Stimulated activated naive B cell treated with anti-CD40 and anti-IgM and Interleukin-4, amounts not matched to agents 10 μg/mL and 1 μg/mL and 100 μg/mL, for 72 hours (primary cell): Measurements from ENCODE around the gene SPATA21.

Experiments used
- ATAC-seq, 2 donors: fragments of 150-1000 bp; cut with Tn5 transposase; replicated peaks; 2 replicates each; pipeline ENCODE4 v1.10.0; 2021; ENCODE audit warnings: moderate library complexity in 1 of 2
- DNase-seq: peaks from one replicate; pipeline ENCODE4 v3.0.0; 2021
- H3K27ac Mint-ChIP-seq: one replicate; pipeline ENCODE4 v1.8.0; 2022; ENCODE audit warnings: mild to moderate bottlenecking, mixed read lengths
- H3K27me3 Mint-ChIP-seq, 2 donors: one replicate each; pipeline ENCODE4 v1.8.0; 2022; ENCODE audit warnings: mixed read lengths in 2 of 2
- H3K36me3 Mint-ChIP-seq, 2 donors: one replicate each; pipeline ENCODE4 v1.8.0; 2022; ENCODE audit warnings: mixed read lengths in 2 of 2, mild to moderate bottlenecking in 1 of 2
- H3K4me1 Mint-ChIP-seq, 2 donors: one replicate each; pipeline ENCODE4 v1.8.0; 2022; ENCODE audit warnings: mixed read lengths in 2 of 2, mild to moderate bottlenecking in 1 of 2
- H3K4me3 Mint-ChIP-seq, 2 donors: one replicate each; pipeline ENCODE4 v1.8.0; 2022; ENCODE audit warnings: mild to moderate bottlenecking in 2 of 2, mixed read lengths in 2 of 2, moderate library complexity in 1 of 2
- H3K9me3 Mint-ChIP-seq, 2 donors: one replicate each; pipeline ENCODE4 v1.8.0; 2022; ENCODE audit warnings: mixed read lengths in 2 of 2, mild to moderate bottlenecking in 1 of 2

Gene SPATA21

GRCh38 chr1:16422041-16422440 is 15.2 kb downstream of the SPATA21 start:
- Mint-ChIP-seq H3K9me3 (no peaks in the 10 kb centered on the region), H3K27me3 (peaks cover 0 to 20% of the 10 kb centered on the region in 2 donors), H3K4me1 (peaks cover 19 to 25% of the 10 kb centered on the region in 2 donors), H3K4me3 (no peak overlapping the region), H3K27ac (no peak overlapping the region), H3K36me3 (no peaks in the 10 kb centered on the region)
- DNase-seq = no peak
- ATAC-seq = no peak

DNA sequence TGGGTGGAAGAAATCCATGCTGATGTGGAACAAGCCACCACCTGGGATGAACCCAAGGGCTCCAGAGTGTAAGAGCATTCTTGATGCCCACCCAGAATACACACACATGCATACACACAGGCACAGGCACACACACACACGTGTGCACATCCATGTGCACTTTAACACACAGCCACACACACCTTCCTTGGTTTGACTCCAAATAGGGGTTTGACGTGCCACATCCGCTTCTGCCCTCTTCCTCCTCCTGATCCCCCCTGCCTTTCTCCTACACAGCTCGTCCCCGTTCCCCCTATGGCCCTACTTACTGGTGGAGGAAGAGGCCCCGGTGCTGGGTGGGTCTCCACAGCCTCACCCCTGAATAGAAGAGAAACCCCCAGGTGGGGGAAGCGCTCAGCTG is 16.0 kb downstream of the SPATA21 start:
- DNase-seq = no peak
- ATAC-seq = peak in 1 of 2 donors; percentile 6
- peaks cover 19 to 25% of the 10 kb centered on the region in 2 donors for H3K4me1 Mint-ChIP-seq
- no peaks in the 10 kb centered on the region for H3K9me3 Mint-ChIP-seq
- no peak overlapping the region for H3K4me3 Mint-ChIP-seq
- no peaks in the 10 kb centered on the region for H3K36me3 Mint-ChIP-seq
- H3K27me3 Mint-ChIP-seq = peaks cover 0 to 20% of the 10 kb centered on the region in 2 donors
- H3K27ac Mint-ChIP-seq = peak overlapping the region; percentile 89

DNA sequence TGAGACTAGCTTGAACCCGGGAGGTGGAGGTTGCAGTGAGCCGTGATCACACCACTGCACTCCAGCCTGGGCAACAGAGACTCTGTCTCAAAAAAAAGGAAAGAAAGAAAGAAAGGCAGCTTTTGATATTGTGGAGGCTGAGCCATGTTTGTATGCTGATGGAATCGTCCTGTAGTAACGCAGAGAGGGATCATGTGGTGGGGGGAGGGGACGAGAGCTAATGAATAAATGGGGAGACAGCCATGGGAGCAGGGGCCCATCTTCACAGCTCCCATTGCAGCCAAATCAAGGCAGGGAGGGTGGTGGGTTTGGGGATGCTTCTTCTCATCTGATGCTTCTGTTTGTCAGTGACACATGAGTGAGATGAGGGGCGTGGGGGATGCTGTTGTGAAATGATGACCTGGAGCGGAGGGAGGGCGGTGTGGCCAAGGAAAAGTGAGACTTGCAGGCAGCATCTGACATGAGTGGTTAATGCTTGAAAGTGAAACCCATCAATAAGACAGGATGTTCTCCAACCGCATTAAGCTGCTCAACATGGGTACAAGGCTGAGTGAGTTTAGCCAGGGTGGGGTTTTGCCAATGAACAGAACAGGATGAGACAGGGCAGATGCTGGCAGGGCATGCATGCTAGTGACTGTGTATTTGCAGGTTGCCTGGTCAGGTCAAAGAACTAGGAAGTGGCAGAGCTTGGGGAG is 16.7 kb downstream of the SPATA21 start:
- peak overlapping the region in 1 of 2 donors; percentile 11 for H3K4me3 Mint-ChIP-seq
- peak; percentile 88 to 98 for ATAC-seq
- DNase-seq = peak; percentile 33
- no peaks in the 10 kb centered on the region for H3K36me3 Mint-ChIP-seq
- peak overlapping the region; percentile 89 for H3K27ac Mint-ChIP-seq
- H3K27me3 Mint-ChIP-seq = peaks cover 0 to 20% of the 10 kb centered on the region in 2 donors
- no peaks in the 10 kb centered on the region for H3K9me3 Mint-ChIP-seq
- peaks cover 19 to 25% of the 10 kb centered on the region in 2 donors for H3K4me1 Mint-ChIP-seq

DNA sequence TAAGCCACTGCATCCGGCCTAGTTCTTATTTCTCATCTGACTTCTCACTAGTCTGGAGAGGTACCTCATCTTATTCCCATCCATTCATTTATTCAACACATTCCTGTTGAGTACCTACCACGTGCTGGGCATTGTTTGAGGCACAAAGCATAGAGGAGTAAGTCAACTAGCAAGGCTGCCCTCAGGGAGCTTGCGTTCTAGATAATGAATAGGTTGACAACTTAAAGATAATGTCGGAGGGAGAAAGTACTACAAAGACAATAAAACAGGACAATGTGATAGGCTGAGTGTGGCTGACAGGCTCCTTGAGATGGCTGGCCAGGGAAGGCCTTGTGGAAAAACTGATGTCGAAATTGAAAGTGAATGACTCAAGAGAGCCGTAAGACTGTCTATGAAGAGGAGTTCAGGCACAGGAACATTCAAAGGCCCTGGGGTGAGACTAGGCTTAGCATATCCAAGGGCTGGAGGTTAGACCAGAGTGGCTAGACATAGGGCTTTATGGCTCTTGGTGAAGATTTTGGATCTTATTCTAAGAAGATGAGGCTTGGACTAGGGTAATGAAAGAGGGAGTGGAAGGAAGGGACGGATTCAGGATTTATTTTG is 18.3 kb downstream of the SPATA21 start:
- DNase-seq (no peak), ATAC-seq (no peak)
- no peak overlapping the region for H3K4me3 Mint-ChIP-seq
- no peaks in the 10 kb centered on the region for H3K9me3 Mint-ChIP-seq
- H3K27ac Mint-ChIP-seq = no peak overlapping the region
- H3K36me3 Mint-ChIP-seq = no peaks in the 10 kb centered on the region
- H3K27me3 Mint-ChIP-seq = peaks cover 0 to 20% of the 10 kb centered on the region in 2 donors
- peaks cover 19 to 25% of the 10 kb centered on the region in 2 donors for H3K4me1 Mint-ChIP-seq

DNA sequence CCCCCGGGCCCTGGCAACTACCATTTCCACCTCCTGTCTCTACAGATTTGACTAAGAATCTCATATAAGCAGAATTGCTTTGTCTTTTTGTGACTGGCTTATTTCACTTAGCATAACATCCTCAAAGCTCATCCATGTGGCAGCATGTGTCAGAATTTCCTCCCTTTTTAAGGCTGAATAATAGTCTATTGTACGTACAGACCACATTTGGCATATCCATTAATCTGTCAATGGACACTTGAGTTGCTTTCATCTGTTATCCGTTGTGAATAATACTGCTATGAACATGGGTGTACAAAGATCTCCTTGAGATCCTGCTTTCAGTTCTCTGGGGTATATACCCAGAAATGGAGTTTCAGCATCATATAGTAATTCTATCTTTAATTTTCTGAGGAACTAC is 24.0 kb downstream of the SPATA21 start:
- Mint-ChIP-seq H3K9me3 (no peaks in the 10 kb centered on the region), H3K27me3 (peaks cover 12 to 19% of the 10 kb centered on the region in 2 donors), H3K4me3 (no peak overlapping the region), H3K36me3 (no peaks in the 10 kb centered on the region), H3K27ac (peak overlapping the region; percentile 16), H3K4me1 (peaks cover 0 to 8% of the 10 kb centered on the region in 2 donors)
- no peak for DNase-seq
- no peak for ATAC-seq

- no peaks in the 10 kb centered on the region for H3K9me3 Mint-ChIP-seq
- H3K27me3 Mint-ChIP-seq = peaks cover 12 to 14% of the 10 kb centered on the region in 2 donors
- no peak overlapping the region for H3K4me3 Mint-ChIP-seq
- H3K36me3 Mint-ChIP-seq = no peaks in the 10 kb centered on the region
- H3K27ac Mint-ChIP-seq = no peak overlapping the region
- no peak for ATAC-seq
- DNase-seq = no peak
- H3K4me1 Mint-ChIP-seq = peaks cover 0 to 5% of the 10 kb centered on the region in 2 donors
Observed at GRCh38 chr1:16410803-16411202, 26.4 kb downstream of the SPATA21 start.

- peaks cover 0 to 2% of the 10 kb centered on the region in 2 donors for H3K36me3 Mint-ChIP-seq
- DNase-seq (no peak), ATAC-seq (no peak)
- H3K4me3 Mint-ChIP-seq = no peak overlapping the region
- no peak overlapping the region for H3K27ac Mint-ChIP-seq
- H3K4me1 Mint-ChIP-seq = peaks cover 0 to 5% of the 10 kb centered on the region in 2 donors
- H3K27me3 Mint-ChIP-seq = peaks cover 12 to 14% of the 10 kb centered on the region in 2 donors
- no peaks in the 10 kb centered on the region for H3K9me3 Mint-ChIP-seq
Observed at GRCh38 chr1:16409536-16410152, 27.6 kb downstream of the SPATA21 start.

GRCh38 chr1:16406868-16407267 is 30.4 kb downstream of the SPATA21 start:
- Mint-ChIP-seq H3K36me3 (peaks cover 0 to 4% of the 10 kb centered on the region in 2 donors), H3K27me3 (peaks cover 2 to 6% of the 10 kb centered on the region in 2 donors), H3K9me3 (no peaks in the 10 kb centered on the region), H3K4me1 (peaks cover 0 to 2% of the 10 kb centered on the region in 2 donors), H3K4me3 (no peak overlapping the region), H3K27ac (peak overlapping the region; percentile 66)
- ATAC-seq (no peak), DNase-seq (no peak)

DNA sequence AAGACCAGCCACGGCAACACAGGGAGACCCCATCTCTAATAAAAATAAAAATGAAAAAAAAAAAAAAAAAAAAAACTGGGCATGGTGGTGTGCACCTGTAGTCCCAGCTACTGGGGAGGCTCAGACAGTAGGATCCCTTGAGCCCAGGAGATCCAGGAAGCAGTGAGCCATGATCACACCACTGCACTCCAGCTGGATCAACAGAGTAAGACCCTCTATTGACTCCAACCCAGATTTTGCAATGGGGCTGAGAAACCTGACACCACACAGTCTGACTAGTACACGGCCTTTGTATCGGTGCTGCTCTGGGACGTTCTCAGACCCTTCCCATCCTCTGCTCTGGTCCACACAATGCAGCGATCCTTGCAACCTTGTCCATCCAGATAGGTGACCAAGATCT is 31.8 kb downstream of the SPATA21 start:
- no peak overlapping the region for H3K4me3 Mint-ChIP-seq
- peaks cover 4% of the 10 kb centered on the region in 2 donors for H3K36me3 Mint-ChIP-seq
- H3K27ac Mint-ChIP-seq = no peak overlapping the region
- peaks cover 0 to 2% of the 10 kb centered on the region in 2 donors for H3K4me1 Mint-ChIP-seq
- ATAC-seq (no peak), DNase-seq (no peak)
- peaks cover 0 to 3% of the 10 kb centered on the region in 2 donors for H3K27me3 Mint-ChIP-seq
- no peaks in the 10 kb centered on the region for H3K9me3 Mint-ChIP-seq

GRCh38 chr1:16402742-16403141 is 34.5 kb downstream of the SPATA21 start:
- Mint-ChIP-seq H3K27me3 (no peaks in the 10 kb centered on the region), H3K4me1 (peaks cover 7 to 12% of the 10 kb centered on the region in 2 donors), H3K36me3 (peaks cover 19 to 26% of the 10 kb centered on the region in 2 donors), H3K9me3 (no peaks in the 10 kb centered on the region), H3K4me3 (no peak overlapping the region), H3K27ac (no peak overlapping the region)
- ATAC-seq (no peak), DNase-seq (no peak)

GRCh38 chr1:16398371-16398953 is 38.8 kb downstream of the SPATA21 start:
- H3K4me3 Mint-ChIP-seq = no peak overlapping the region
- DNase-seq = no peak
- no peak for ATAC-seq
- H3K9me3 Mint-ChIP-seq = no peaks in the 10 kb centered on the region
- H3K4me1 Mint-ChIP-seq = peaks cover 21 to 34% of the 10 kb centered on the region in 2 donors
- H3K27ac Mint-ChIP-seq = peak overlapping the region; percentile 90
- no peaks in the 10 kb centered on the region for H3K27me3 Mint-ChIP-seq
- peaks cover 31 to 46% of the 10 kb centered on the region in 2 donors for H3K36me3 Mint-ChIP-seq

GRCh38 chr1:16397120-16397519 is 40.1 kb downstream of the SPATA21 start:
- no peak for DNase-seq
- Mint-ChIP-seq H3K36me3 (peaks cover 40 to 59% of the 10 kb centered on the region in 2 donors), H3K27ac (peak overlapping the region; percentile 90), H3K4me1 (peaks cover 34 to 47% of the 10 kb centered on the region in 2 donors), H3K4me3 (no peak overlapping the region), H3K9me3 (no peaks in the 10 kb centered on the region), H3K27me3 (no peaks in the 10 kb centered on the region)
- ATAC-seq = no peak

GRCh38 chr1:16396591-16396990 is 40.6 kb downstream of the SPATA21 start:
- ATAC-seq (no peak), DNase-seq (no peak)
- no peaks in the 10 kb centered on the region for H3K27me3 Mint-ChIP-seq
- peak overlapping the region; percentile 90 for H3K27ac Mint-ChIP-seq
- peaks cover 41 to 57% of the 10 kb centered on the region in 2 donors for H3K36me3 Mint-ChIP-seq
- H3K4me3 Mint-ChIP-seq = no peak overlapping the region
- H3K9me3 Mint-ChIP-seq = no peaks in the 10 kb centered on the region
- H3K4me1 Mint-ChIP-seq = peaks cover 38 to 53% of the 10 kb centered on the region in 2 donors

DNA sequence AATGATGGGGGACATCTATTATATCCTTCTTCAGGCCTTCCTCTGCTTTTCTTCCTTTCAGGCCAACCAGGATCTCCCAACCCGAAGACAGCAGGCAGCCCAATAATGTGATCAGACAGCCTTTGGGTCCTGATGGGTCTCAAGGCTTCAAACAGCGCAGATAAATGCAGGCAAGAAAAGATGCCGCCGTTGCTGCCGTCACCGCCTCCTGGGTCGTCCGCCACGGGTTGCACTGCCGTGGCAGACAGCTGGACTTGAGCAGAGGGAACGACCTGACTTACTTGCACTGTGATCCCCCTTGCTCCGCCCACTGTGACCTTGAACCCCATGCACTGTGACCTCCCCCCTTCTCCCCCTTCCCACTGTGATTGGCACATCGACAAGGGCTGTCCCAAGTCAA is 42.2 kb downstream of the SPATA21 start:
- no peak for DNase-seq
- Mint-ChIP-seq H3K27me3 (no peaks in the 10 kb centered on the region), H3K4me3 (no peak overlapping the region), H3K9me3 (no peaks in the 10 kb centered on the region), H3K4me1 (peaks cover 51 to 69% of the 10 kb centered on the region in 2 donors), H3K36me3 (peaks cover 46 to 62% of the 10 kb centered on the region in 2 donors), H3K27ac (no peak overlapping the region)
- ATAC-seq = no peak
